Activated B cell treated with CpG ODN at 0.5 μM for 24 hours (primary cell): ENCODE data around the gene WDFY4. TPM values are rescaled to one million over a fixed set of nuclear protein-coding genes. Genes with fewer than 3 reads are reported as not detected.

Experiments used
- ATAC-seq: fragments of 200-7000 bp; cut with Tn5 transposase; one replicate; pipeline ENCODE4 v1.10.0; 2021; ENCODE audit warnings: low read depth, mild to moderate bottlenecking, moderate library complexity
- CTCF ChIA-PET: fragments of 350-600 bp; sonication (Branson Sonifier 250); formaldehyde crosslinking; loops from one replicate; lab custom pipeline; 2021; ENCODE audit warnings: antibody characterized with exemption; lab: Charles Lee
- POLR2A ChIA-PET: fragments of 350-600 bp; sonication (Branson Sonifier 250); formaldehyde crosslinking; loops from one replicate; lab custom pipeline; 2021; ENCODE audit warnings: antibody characterized with exemption; lab: Charles Lee
- DNase-seq: peaks from one replicate; pipeline ENCODE4 v3.0.0; 2022
- H3K27ac Mint-ChIP-seq: one replicate; pipeline ENCODE4 v1.8.0; 2020; ENCODE audit warnings: mixed read lengths
- H3K27me3 Mint-ChIP-seq: one replicate; pipeline ENCODE4 v1.8.0; 2021; ENCODE audit warnings: mixed read lengths
- H3K36me3 Mint-ChIP-seq: one replicate; pipeline ENCODE4 v1.8.0; 2021; ENCODE audit warnings: low read depth, mixed read lengths
- H3K4me1 Mint-ChIP-seq: one replicate; pipeline ENCODE4 v1.8.0; 2021; ENCODE audit warnings: mixed read lengths
- H3K4me3 Mint-ChIP-seq: one replicate; pipeline ENCODE4 v1.8.0; 2020; ENCODE audit warnings: mild to moderate bottlenecking, mixed read lengths
- H3K9me3 Mint-ChIP-seq: one replicate; pipeline ENCODE4 v1.8.0; 2020; ENCODE audit warnings: mixed read lengths
- intact Hi-C: fragments of 100-400 bp; cut with micrococcal nuclease; formaldehyde crosslinking; loops from one replicate; pipeline ENCODE4 v1.15.1; 2024
- total RNA-seq: library from RNA; stranded (reverse); gene quantifications from 2 replicates; pipeline ENCODE4 v1.2.3, GENCODE V29; 2022
- TF ChIP-seq, protein P1 (sequence below): fragments of 200-600 bp; IDR thresholded peaks from one replicate; pipeline ENCODE4 v1.8.0; 2022; ENCODE audit warnings: antibody characterized with exemption, mild to moderate bottlenecking

Gene WDFY4
- total RNA-seq, 1 donor from 2014 or later: 488 TPM

GRCh38 chr10:48938990-48939536 lies 254.4 kb downstream of the WDFY4 start:
- H3K36me3 Mint-ChIP-seq: peaks cover 77% of the 10 kb centered on the region
- ChIA-PET CTCF (no interaction called here), POLR2A (interaction anchor here (0.6 kb wide), 1 partner anchor 29 kb away, joined by 3 read pairs; no protein-coding TSS in a partner anchor)
- no peak for ATAC-seq
- TF ChIP-seq, protein P1, sequence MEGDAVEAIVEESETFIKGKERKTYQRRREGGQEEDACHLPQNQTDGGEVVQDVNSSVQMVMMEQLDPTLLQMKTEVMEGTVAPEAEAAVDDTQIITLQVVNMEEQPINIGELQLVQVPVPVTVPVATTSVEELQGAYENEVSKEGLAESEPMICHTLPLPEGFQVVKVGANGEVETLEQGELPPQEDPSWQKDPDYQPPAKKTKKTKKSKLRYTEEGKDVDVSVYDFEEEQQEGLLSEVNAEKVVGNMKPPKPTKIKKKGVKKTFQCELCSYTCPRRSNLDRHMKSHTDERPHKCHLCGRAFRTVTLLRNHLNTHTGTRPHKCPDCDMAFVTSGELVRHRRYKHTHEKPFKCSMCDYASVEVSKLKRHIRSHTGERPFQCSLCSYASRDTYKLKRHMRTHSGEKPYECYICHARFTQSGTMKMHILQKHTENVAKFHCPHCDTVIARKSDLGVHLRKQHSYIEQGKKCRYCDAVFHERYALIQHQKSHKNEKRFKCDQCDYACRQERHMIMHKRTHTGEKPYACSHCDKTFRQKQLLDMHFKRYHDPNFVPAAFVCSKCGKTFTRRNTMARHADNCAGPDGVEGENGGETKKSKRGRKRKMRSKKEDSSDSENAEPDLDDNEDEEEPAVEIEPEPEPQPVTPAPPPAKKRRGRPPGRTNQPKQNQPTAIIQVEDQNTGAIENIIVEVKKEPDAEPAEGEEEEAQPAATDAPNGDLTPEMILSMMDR: no peak
- H3K27me3 Mint-ChIP-seq: no peaks in the 10 kb centered on the region
- no peak overlapping the region for H3K27ac Mint-ChIP-seq
- intact Hi-C loops: no loop called here
- H3K4me1 Mint-ChIP-seq: no peaks in the 10 kb centered on the region
- no peaks in the 10 kb centered on the region for H3K9me3 Mint-ChIP-seq
- H3K4me3 Mint-ChIP-seq: no peak overlapping the region
- DNase-seq: no peak

DNA sequence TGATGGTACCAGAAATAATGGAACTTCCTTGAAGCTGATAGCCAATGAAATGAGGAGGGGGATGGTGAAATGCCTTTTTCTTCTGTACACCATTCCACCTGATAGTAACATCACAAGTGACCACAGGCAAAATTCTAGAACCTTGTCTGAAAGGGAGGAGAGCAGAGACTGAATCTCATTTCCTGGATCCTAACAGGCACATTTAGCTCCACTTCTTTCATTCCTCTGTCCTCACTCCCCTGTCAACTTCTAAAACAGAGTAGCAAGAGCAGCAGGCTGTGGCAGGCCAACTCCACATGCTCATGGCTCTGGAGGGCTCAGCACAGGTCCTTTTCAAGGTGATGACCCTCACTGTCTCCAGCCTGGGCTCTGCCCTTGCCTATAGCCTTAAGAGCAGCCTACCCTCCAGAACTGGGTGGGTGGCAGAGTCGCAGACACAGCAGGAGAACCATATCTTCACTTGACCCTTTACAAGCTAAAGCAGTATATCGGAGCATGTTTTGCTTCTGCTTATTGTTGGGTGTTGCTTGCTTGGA lies 255.2 kb downstream of the WDFY4 start, which contains the start of gene LRRC18:
TSS of gene LRRC18 (minus strand) at position 51 of the 536 bp plus-strand sequence. CDS start 25,685 bp downstream, outside the sequence.
- Mint-ChIP-seq H3K36me3 (peaks cover 81% of the 10 kb centered on the region), H3K27me3 (no peaks in the 10 kb centered on the region), H3K4me3 (no peak within 1 kb of the TSS), H3K27ac (no peak within 1 kb of the TSS), H3K4me1 (no peaks in the 10 kb centered on the region), H3K9me3 (no peaks in the 10 kb centered on the region)
- ChIA-PET CTCF (no interaction called here), POLR2A (no interaction called here)
- intact Hi-C loops: no loop called here
- TF ChIP-seq, protein P1: no peak
- no peak for ATAC-seq
- DNase-seq: no peak

GRCh38 chr10:48940372-48940771 lies 255.7 kb downstream of the WDFY4 start:
- Mint-ChIP-seq H3K27me3 (no peaks in the 10 kb centered on the region), H3K36me3 (peaks cover 83% of the 10 kb centered on the region), H3K4me3 (no peak overlapping the region), H3K27ac (no peak overlapping the region), H3K4me1 (no peaks in the 10 kb centered on the region), H3K9me3 (no peaks in the 10 kb centered on the region)
- DNase-seq (no peak), ATAC-seq (no peak)
- POLR2A ChIA-PET: no interaction called here
- intact Hi-C loops: no loop called here
- TF ChIP-seq, protein P1: no peak
- CTCF ChIA-PET: no interaction called here

GRCh38 chr10:48940958-48941357 lies 256.3 kb downstream of the WDFY4 start:
- ChIA-PET CTCF (no interaction called here), POLR2A (no interaction called here)
- no peaks in the 10 kb centered on the region for H3K9me3 Mint-ChIP-seq
- H3K4me1 Mint-ChIP-seq: no peaks in the 10 kb centered on the region
- ATAC-seq: no peak
- H3K27ac Mint-ChIP-seq: no peak overlapping the region
- TF ChIP-seq, protein P1: no peak
- no peak for DNase-seq
- H3K4me3 Mint-ChIP-seq: no peak overlapping the region
- peaks cover 87% of the 10 kb centered on the region for H3K36me3 Mint-ChIP-seq
- no peaks in the 10 kb centered on the region for H3K27me3 Mint-ChIP-seq
- intact Hi-C loops: no loop called here

DNA sequence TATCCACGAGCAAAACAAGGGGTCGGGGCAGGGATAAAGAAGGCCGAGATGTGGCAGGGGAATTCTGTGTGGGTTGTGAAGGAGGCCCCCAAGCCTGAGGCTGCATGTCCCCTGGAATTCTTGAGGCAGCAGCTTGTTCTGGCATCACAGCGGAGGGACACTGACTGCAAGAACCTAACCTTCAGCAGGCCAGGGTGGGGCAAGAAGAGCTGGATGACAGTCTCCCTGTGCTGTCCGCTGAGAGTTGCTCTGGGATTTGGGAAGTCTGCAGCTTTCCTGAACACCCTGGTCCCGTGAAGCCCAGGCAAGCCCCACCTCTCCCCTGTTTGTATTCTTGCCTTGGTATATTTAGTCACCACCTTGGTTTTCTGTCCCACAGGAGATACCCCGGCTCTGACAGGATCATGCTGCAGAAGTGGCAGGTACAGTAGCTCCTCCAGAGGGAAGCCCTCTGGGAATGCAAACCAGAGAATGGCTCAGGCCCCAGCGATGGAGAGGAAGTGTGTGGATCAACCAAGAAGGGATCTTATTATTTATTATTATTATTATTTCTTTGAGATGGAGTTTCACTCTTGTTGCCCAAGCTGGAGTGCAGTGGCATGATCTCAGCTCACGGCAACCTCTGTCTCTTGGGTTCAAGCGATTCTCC lies 256.9 kb downstream of the WDFY4 start:
- CTCF ChIA-PET: no interaction called here
- POLR2A ChIA-PET: no interaction called here
- H3K27me3 Mint-ChIP-seq: no peaks in the 10 kb centered on the region
- peaks cover 91% of the 10 kb centered on the region for H3K36me3 Mint-ChIP-seq
- no peak overlapping the region for H3K4me3 Mint-ChIP-seq
- no peak for DNase-seq
- TF ChIP-seq, protein P1: no peak
- H3K9me3 Mint-ChIP-seq: no peaks in the 10 kb centered on the region
- no peaks in the 10 kb centered on the region for H3K4me1 Mint-ChIP-seq
- H3K27ac Mint-ChIP-seq: no peak overlapping the region
- intact Hi-C loops: no loop called here
- ATAC-seq: no peak
